Measurements from ENCODE around the gene APPBP2.

Gene APPBP2

DNA sequence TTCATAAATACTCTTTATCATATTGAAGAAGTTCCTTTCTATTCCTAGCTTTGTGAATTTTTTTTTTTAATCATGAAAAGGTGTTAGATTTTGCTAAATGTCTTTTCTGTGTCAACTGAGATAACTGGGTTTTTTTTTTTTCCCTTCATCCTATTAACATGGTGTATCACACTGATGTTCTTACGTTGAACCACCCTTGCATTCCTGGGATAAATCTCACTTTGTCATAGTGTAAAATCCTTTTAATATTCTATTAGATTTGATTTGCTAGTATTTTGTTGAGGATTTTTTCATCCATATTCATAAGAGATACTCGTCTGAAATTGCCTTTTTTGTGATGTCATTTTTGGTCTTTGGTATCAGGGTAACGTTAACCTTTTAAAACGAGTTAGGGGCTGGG is 54.6 kb downstream of the APPBP2 start:
- Histone ChIP-seq H3K4me1 (ENCODE audit: control insufficient read depth, insufficient read depth, low read length) (peaks cover 16% of the 10 kb centered on the region), H3K27me3 (ENCODE audit: control insufficient read depth, insufficient read depth, low read length) (no peaks in the 10 kb centered on the region), H3K9ac (ENCODE audit: low read length) (no peak overlapping the region), H3K36me3 (ENCODE audit: control insufficient read depth, insufficient read depth, low read length) (no peaks in the 10 kb centered on the region), H3K4me3 (ENCODE audit: low read length) (no peak overlapping the region), H3K27ac (ENCODE audit: low read depth, low read length) (no peak overlapping the region)

- H3K9ac ChIP-seq (ENCODE audit: low read length), result no peak overlapping the region
- H3K27ac ChIP-seq (ENCODE audit: low read depth, low read length), result no peak overlapping the region
- peaks cover 7% of the 10 kb centered on the region for H3K36me3 ChIP-seq (ENCODE audit: control insufficient read depth, insufficient read depth, low read length)
These were observed 57.7 kb downstream of the APPBP2 start for GRCh38 chr17:60468371-60468770.

GRCh38 chr17:60464343-60464742 is 61.7 kb downstream of the APPBP2 start:
- H3K27ac ChIP-seq (ENCODE audit: low read depth, low read length), result no peak overlapping the region
- H3K4me3 ChIP-seq (ENCODE audit: low read length), result no peak overlapping the region
- H3K36me3 ChIP-seq (ENCODE audit: control insufficient read depth, insufficient read depth, low read length), result peaks cover 11% of the 10 kb centered on the region
- peaks cover 8% of the 10 kb centered on the region for H3K4me1 ChIP-seq (ENCODE audit: control insufficient read depth, insufficient read depth, low read length)
- no peaks in the 10 kb centered on the region for H3K27me3 ChIP-seq (ENCODE audit: control insufficient read depth, insufficient read depth, low read length)
- no peak overlapping the region for H3K9ac ChIP-seq (ENCODE audit: low read length)

More at GRCh38 chr17:60468371-60468770, 57.7 kb downstream of the APPBP2 start:
- Histone ChIP-seq H3K4me1 (ENCODE audit: control insufficient read depth, insufficient read depth, low read length) (peaks cover 16% of the 10 kb centered on the region), H3K4me3 (ENCODE audit: low read length) (no peak overlapping the region), H3K27me3 (ENCODE audit: control insufficient read depth, insufficient read depth, low read length) (no peaks in the 10 kb centered on the region)

- no peak overlapping the region for H3K27ac ChIP-seq (ENCODE audit: low read depth, low read length)
- peaks cover 11% of the 10 kb centered on the region for H3K36me3 ChIP-seq (ENCODE audit: control insufficient read depth, insufficient read depth, low read length)
- peaks cover 4% of the 10 kb centered on the region for H3K4me1 ChIP-seq (ENCODE audit: control insufficient read depth, insufficient read depth, low read length)
- no peak overlapping the region for H3K9ac ChIP-seq (ENCODE audit: low read length)
- no peaks in the 10 kb centered on the region for H3K27me3 ChIP-seq (ENCODE audit: control insufficient read depth, insufficient read depth, low read length)
- no peak overlapping the region for H3K4me3 ChIP-seq (ENCODE audit: low read length)
These were observed 62.7 kb downstream of the APPBP2 start for GRCh38 chr17:60463157-60463835.

DNA sequence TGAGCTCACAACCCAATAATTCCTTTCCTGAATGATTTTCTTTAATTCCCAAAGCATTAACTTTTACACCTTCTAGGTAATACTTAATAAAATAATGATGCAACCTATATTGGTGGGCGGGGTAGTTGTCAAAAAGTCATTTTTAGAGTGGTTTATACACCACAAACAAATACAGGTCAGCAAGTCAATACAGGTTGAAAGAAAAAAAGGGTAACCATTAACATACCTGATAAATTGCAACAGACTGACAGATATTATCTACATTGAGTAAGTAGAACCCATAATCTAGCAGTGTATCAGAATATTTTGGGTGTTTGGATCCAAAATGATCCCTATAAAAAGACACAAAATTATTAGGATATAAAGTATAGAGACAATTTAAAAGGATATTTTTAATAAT is 64.5 kb downstream of the APPBP2 start:
- Histone ChIP-seq H3K4me1 (ENCODE audit: control insufficient read depth, insufficient read depth, low read length) (no peaks in the 10 kb centered on the region), H3K27me3 (ENCODE audit: control insufficient read depth, insufficient read depth, low read length) (no peaks in the 10 kb centered on the region), H3K9ac (ENCODE audit: low read length) (no peak overlapping the region), H3K27ac (ENCODE audit: low read depth, low read length) (no peak overlapping the region), H3K36me3 (ENCODE audit: control insufficient read depth, insufficient read depth, low read length) (peaks cover 11% of the 10 kb centered on the region), H3K4me3 (ENCODE audit: low read length) (no peak overlapping the region)

- Histone ChIP-seq H3K4me1 (ENCODE audit: control insufficient read depth, insufficient read depth, low read length) (no peaks in the 10 kb centered on the region), H3K27me3 (ENCODE audit: control insufficient read depth, insufficient read depth, low read length) (no peaks in the 10 kb centered on the region), H3K36me3 (ENCODE audit: control insufficient read depth, insufficient read depth, low read length) (peaks cover 11% of the 10 kb centered on the region), H3K9ac (ENCODE audit: low read length) (no peak overlapping the region), H3K27ac (ENCODE audit: low read depth, low read length) (no peak overlapping the region), H3K4me3 (ENCODE audit: low read length) (no peak overlapping the region)
These were observed 68.9 kb downstream of the APPBP2 start for GRCh38 chr17:60457148-60457547.

DNA sequence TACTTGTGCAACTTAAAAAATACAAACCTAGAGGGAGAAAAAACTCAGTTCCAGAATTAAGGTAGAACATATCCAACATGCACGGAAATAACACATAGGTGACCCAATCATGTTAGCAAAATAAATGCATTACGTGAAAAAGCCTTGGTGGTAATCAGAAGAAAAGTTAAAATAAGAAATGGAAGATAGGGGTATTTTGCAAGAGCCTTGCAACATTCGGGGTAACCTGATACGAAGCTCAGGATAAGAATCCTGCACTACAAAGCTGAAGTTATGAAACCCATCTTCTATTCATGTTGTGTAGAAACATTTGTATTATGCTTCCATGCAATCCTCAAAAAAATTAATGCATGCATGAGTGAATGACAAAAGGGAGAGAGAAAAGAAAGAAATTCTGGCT is 70.7 kb downstream of the APPBP2 start:
- Histone ChIP-seq H3K27ac (ENCODE audit: low read depth, low read length) (no peak overlapping the region), H3K4me3 (ENCODE audit: low read length) (no peak overlapping the region), H3K4me1 (ENCODE audit: control insufficient read depth, insufficient read depth, low read length) (no peaks in the 10 kb centered on the region), H3K27me3 (ENCODE audit: control insufficient read depth, insufficient read depth, low read length) (no peaks in the 10 kb centered on the region), H3K9ac (ENCODE audit: low read length) (no peak overlapping the region), H3K36me3 (ENCODE audit: control insufficient read depth, insufficient read depth, low read length) (peaks cover 9% of the 10 kb centered on the region)

- Histone ChIP-seq H3K27me3 (ENCODE audit: control insufficient read depth, insufficient read depth, low read length) (no peaks in the 10 kb centered on the region), H3K9ac (ENCODE audit: low read length) (no peak overlapping the region), H3K4me3 (ENCODE audit: low read length) (no peak overlapping the region), H3K27ac (ENCODE audit: low read depth, low read length) (no peak overlapping the region), H3K4me1 (ENCODE audit: control insufficient read depth, insufficient read depth, low read length) (no peaks in the 10 kb centered on the region), H3K36me3 (ENCODE audit: control insufficient read depth, insufficient read depth, low read length) (peaks cover 14% of the 10 kb centered on the region)
These were observed 74.1 kb downstream of the APPBP2 start for GRCh38 chr17:60451965-60452364.

- Histone ChIP-seq H3K4me1 (ENCODE audit: control insufficient read depth, insufficient read depth, low read length) (no peaks in the 10 kb centered on the region), H3K27me3 (ENCODE audit: control insufficient read depth, insufficient read depth, low read length) (no peaks in the 10 kb centered on the region), H3K27ac (ENCODE audit: low read depth, low read length) (no peak overlapping the region), H3K9ac (ENCODE audit: low read length) (no peak overlapping the region), H3K4me3 (ENCODE audit: low read length) (no peak overlapping the region), H3K36me3 (ENCODE audit: control insufficient read depth, insufficient read depth, low read length) (peaks cover 16% of the 10 kb centered on the region)
These were observed 75.0 kb downstream of the APPBP2 start for GRCh38 chr17:60451071-60451470.

- Histone ChIP-seq H3K36me3 (ENCODE audit: control insufficient read depth, insufficient read depth, low read length) (peaks cover 9% of the 10 kb centered on the region), H3K4me3 (ENCODE audit: low read length) (no peak overlapping the region), H3K9ac (ENCODE audit: low read length) (no peak overlapping the region), H3K27me3 (ENCODE audit: control insufficient read depth, insufficient read depth, low read length) (no peaks in the 10 kb centered on the region), H3K4me1 (ENCODE audit: control insufficient read depth, insufficient read depth, low read length) (peaks cover 2% of the 10 kb centered on the region), H3K27ac (ENCODE audit: low read depth, low read length) (no peak overlapping the region)
These were observed 78.7 kb downstream of the APPBP2 start for GRCh38 chr17:60447375-60447774.

DNA sequence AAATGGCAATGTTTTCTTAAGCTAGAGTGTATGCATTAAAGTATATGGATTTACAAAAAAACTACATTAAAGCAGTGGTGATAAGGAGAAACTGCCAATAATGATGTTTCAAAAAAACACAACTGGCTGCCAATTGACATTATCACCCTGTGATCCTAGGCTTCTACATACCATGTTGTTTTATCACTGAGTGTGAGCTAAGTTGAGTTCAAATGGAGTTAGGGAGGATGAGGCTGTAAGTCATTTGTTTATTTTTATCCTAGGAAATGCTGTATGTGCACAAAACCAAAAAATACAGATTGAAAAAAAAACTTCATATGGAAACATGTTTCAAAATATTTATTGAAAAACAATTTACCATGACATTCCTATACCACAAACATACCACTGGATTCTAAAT is 80.9 kb downstream of the APPBP2 start:
- H3K9ac ChIP-seq (ENCODE audit: low read length), result no peak overlapping the region
- no peak overlapping the region for H3K27ac ChIP-seq (ENCODE audit: low read depth, low read length)
- peaks cover 6% of the 10 kb centered on the region for H3K36me3 ChIP-seq (ENCODE audit: control insufficient read depth, insufficient read depth, low read length)
- H3K4me3 ChIP-seq (ENCODE audit: low read length), result no peak overlapping the region
- peaks cover 6% of the 10 kb centered on the region for H3K4me1 ChIP-seq (ENCODE audit: control insufficient read depth, insufficient read depth, low read length)
- H3K27me3 ChIP-seq (ENCODE audit: control insufficient read depth, insufficient read depth, low read length), result no peaks in the 10 kb centered on the region

DNA sequence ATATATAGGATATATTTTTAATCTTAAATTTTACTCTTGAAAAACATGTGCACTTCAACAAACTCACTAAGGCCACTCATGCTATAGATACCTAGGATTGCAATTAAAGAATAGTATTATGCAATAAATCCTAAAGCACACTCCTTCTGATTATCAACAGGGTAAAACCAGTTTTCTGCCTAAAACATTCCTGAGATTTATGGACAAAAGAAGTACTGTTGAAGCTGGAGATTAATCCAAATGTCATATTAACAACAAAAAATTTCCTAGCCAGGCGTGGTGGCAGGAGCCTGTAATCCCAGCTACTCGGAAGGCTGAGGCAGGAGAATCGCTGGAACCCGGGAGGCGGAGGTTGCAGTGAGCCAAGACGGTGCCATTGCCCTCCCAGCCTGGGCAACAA is 82.3 kb downstream of the APPBP2 start:
- H3K9ac ChIP-seq (ENCODE audit: low read length), result no peak overlapping the region
- H3K27me3 ChIP-seq (ENCODE audit: control insufficient read depth, insufficient read depth, low read length), result no peaks in the 10 kb centered on the region
- no peak overlapping the region for H3K27ac ChIP-seq (ENCODE audit: low read depth, low read length)

More for the DNA sequence above, 82.3 kb downstream of the APPBP2 start:
- Histone ChIP-seq H3K36me3 (ENCODE audit: control insufficient read depth, insufficient read depth, low read length) (peaks cover 6% of the 10 kb centered on the region), H3K4me3 (ENCODE audit: low read length) (no peak overlapping the region), H3K4me1 (ENCODE audit: control insufficient read depth, insufficient read depth, low read length) (peaks cover 6% of the 10 kb centered on the region)
